GM23338 (cell line): ENCODE data around the gene ZNF644. TPM values are rescaled to one million over a fixed set of nuclear protein-coding genes. Genes with fewer than 3 reads are reported as not detected.

Experiments
- ATAC-seq: fragments of 200-7000 bp; cut with Tn5 transposase; 3 replicates; pipeline ENCODE4 v1.9.1; 2020
- DNase-seq: peaks from one replicate; pipeline ENCODE4 v3.0.0-alpha.2; 2015; ENCODE audit warnings: low spot score
- H2AFZ ChIP-seq: fragments of 200-600 bp; sonication (generic); 2 replicates; pipeline ENCODE4 v1.8.0; 2016; ENCODE audit warnings: antibody characterized with exemption, mild to moderate bottlenecking, moderate library complexity
- H3F3A ChIP-seq: fragments of 200-600 bp; sonication (generic); replicated peaks from 2 replicates; pipeline ENCODE4 v1.8.0; 2017; ENCODE audit warnings: antibody characterized with exemption, mixed run types, low read depth
- H3K27ac ChIP-seq: fragments of 200-600 bp; sonication (generic); 2 replicates; pipeline ENCODE4 v1.6.1; 2016; ENCODE audit warnings: low read depth
- H3K27me3 ChIP-seq: fragments of 200-600 bp; sonication (generic); 2 replicates; pipeline ENCODE4 v1.8.0; 2016; ENCODE audit warnings: mild to moderate bottlenecking, mixed run types, moderate library complexity; ENCODE audit not compliant: insufficient read depth
- H3K36me3 ChIP-seq: fragments of 200-600 bp; sonication (generic); 2 replicates; pipeline ENCODE4 v1.8.0; 2016; ENCODE audit warnings: mild to moderate bottlenecking; ENCODE audit not compliant: insufficient read depth
- H3K4me1 ChIP-seq: fragments of 200-600 bp; sonication (generic); 2 replicates; pipeline ENCODE4 v1.8.0; 2016; ENCODE audit warnings: mild to moderate bottlenecking, moderate library complexity; ENCODE audit not compliant: insufficient read depth
- H3K4me2 ChIP-seq: fragments of 200-600 bp; sonication (generic); 2 replicates; pipeline ENCODE4 v1.7.1; 2017; ENCODE audit warnings: mixed run types
- H3K4me3 ChIP-seq: fragments of 200-600 bp; sonication (generic); 2 replicates; pipeline ENCODE4 v1.6.1; 2016; ENCODE audit warnings: mixed run types
- H3K79me2 ChIP-seq: fragments of 200-600 bp; sonication (generic); replicated peaks from 2 replicates; pipeline ENCODE4 v1.8.0; 2017; ENCODE audit warnings: mild to moderate bottlenecking; ENCODE audit not compliant: insufficient read depth
- H3K9me2 ChIP-seq: fragments of 200-600 bp; sonication (generic); 2 replicates; pipeline ENCODE4 v1.8.0; 2017; ENCODE audit not compliant: insufficient read depth
- H4K20me1 ChIP-seq: fragments of 200-600 bp; sonication (generic); replicated peaks from 2 replicates; pipeline ENCODE4 v1.8.0; 2017; ENCODE audit warnings: mild to moderate bottlenecking; ENCODE audit not compliant: insufficient read depth
- H3K27ac Mint-ChIP-seq: 2 replicates; pipeline ENCODE4 v1.8.0; 2020; ENCODE audit warnings: inconsistent platforms, mild to moderate bottlenecking, moderate library complexity, mixed read lengths
- H3K27me3 Mint-ChIP-seq: 3 replicates; pipeline ENCODE4 v1.8.0; 2022; ENCODE audit warnings: low read depth, mild to moderate bottlenecking, moderate library complexity, mixed read lengths, inconsistent platforms; ENCODE audit not compliant: insufficient read depth, poor library complexity
- H3K36me3 Mint-ChIP-seq: 3 replicates; pipeline ENCODE4 v1.8.0; 2021; ENCODE audit warnings: low read depth, mild to moderate bottlenecking, inconsistent platforms, moderate library complexity, mixed read lengths
- H3K4me1 Mint-ChIP-seq: 3 replicates; pipeline ENCODE4 v1.8.0; 2020; ENCODE audit warnings: mild to moderate bottlenecking, inconsistent platforms, mixed read lengths
- H3K4me3 Mint-ChIP-seq: 3 replicates; pipeline ENCODE4 v1.8.0; 2021; ENCODE audit warnings: moderate library complexity, mild to moderate bottlenecking, inconsistent platforms, mixed read lengths
- H3K9me3 Mint-ChIP-seq: 3 replicates; pipeline ENCODE4 v1.8.0; 2020; ENCODE audit warnings: moderate library complexity, mild to moderate bottlenecking, inconsistent platforms, mixed read lengths
- CREB1 ChIP-seq: fragments of 250-450 bp; sonication (Bioruptor Pico); IDR thresholded peaks from 2 replicates; pipeline ENCODE4 v1.5.0; 2020; ENCODE audit warnings: low read depth, mild to moderate bottlenecking, moderate library complexity
- ETS1 ChIP-seq: IDR thresholded peaks from 2 replicates; pipeline ENCODE4 v1.6.1; 2016; ENCODE audit warnings: antibody characterized with exemption
- EZH2phosphoT487 ChIP-seq: fragments of 200-600 bp; sonication (generic); IDR thresholded peaks from one replicate; pipeline ENCODE4 v1.8.1; 2018; ENCODE audit warnings: antibody characterized with exemption; ENCODE audit not compliant: unreplicated experiment
- JUNB ChIP-seq: IDR thresholded peaks from one replicate; pipeline ENCODE4 v1.6.1; 2016; ENCODE audit warnings: antibody characterized with exemption; ENCODE audit not compliant: unreplicated experiment
- NANOG ChIP-seq: IDR thresholded peaks from 2 replicates; pipeline ENCODE4 v1.6.1; 2016; ENCODE audit warnings: antibody characterized with exemption, borderline replicate concordance
- POLR2AphosphoS5 ChIP-seq: IDR thresholded peaks from 2 replicates; pipeline ENCODE4 v1.6.1; 2016; ENCODE audit warnings: antibody characterized with exemption, low read depth
- REST ChIP-seq: IDR thresholded peaks from one replicate; pipeline ENCODE4 v1.6.1; 2018; ENCODE audit warnings: antibody characterized with exemption; ENCODE audit not compliant: unreplicated experiment
- STAT1 ChIP-seq: IDR thresholded peaks from one replicate; pipeline ENCODE4 v1.6.1; 2016; ENCODE audit warnings: antibody characterized with exemption; ENCODE audit not compliant: unreplicated experiment
- ZNF331 ChIP-seq: fragments of 250-450 bp; sonication (Bioruptor Pico); IDR thresholded peaks from 2 replicates; pipeline ENCODE4 v1.5.0; 2020; ENCODE audit warnings: low read depth, mild to moderate bottlenecking, moderate library complexity
- polyA plus RNA-seq: library from polyadenylated mRNA; unstranded; fragments of >200 nt; fragmentation: Nextera tagmentation; extraction: Ambion mirVana; gene quantifications from 2 replicates; pipeline ENCODE4 v1.2.1, GENCODE V29; 2016
- total RNA-seq: library from RNA; depleted of rRNA; stranded (reverse); fragments of >200 nt; shearing (Covaris generic); gene quantifications from 2 replicates; pipeline ENCODE4 v1.2.3, GENCODE V29; 2014
- TF ChIP-seq, protein P1 (sequence below): fragments of 250-450 bp; sonication (Bioruptor Pico); IDR thresholded peaks from 2 replicates; pipeline ENCODE4 v1.5.0; 2020; ENCODE audit warnings: mild to moderate bottlenecking, moderate library complexity

ZNF644 gene
- total and polyA plus RNA-seq, 2 experiments from 2014 or later = 101 to 103 TPM

DNA sequence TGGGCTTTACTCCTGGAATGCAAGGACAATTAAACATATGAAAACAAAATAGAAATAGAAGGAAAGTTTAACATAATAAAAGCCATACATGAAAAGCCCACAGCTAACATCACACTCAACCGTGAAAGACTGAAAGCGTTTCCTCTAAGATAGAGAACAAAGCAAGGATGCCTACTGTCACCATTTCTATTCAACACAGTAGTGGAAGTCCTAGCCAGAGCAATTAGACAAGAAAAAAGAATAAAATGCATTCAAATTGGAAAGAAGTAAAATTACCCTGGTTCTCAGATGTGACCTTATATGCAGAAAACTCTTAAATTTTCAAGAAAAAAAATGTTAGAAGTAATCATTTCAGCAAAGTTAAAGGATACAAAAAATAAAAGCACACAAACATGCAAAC, 34.0 kb downstream of the ZNF644 start:
- Mint-ChIP-seq H3K36me3 (peaks cover 62% of the 10 kb centered on the region), H3K9me3 (peaks cover 28% of the 10 kb centered on the region), H3K4me3 (no peak overlapping the region), H3K27ac (no peak overlapping the region), H3K27me3 (peaks cover 3% of the 10 kb centered on the region), H3K4me1 (peaks cover 24% of the 10 kb centered on the region)
- Histone ChIP-seq H4K20me1 (peaks cover 22% of the 10 kb centered on the region; the same call in 1 of the 2 replicates), H3K36me3 (peaks cover 21% of the 10 kb centered on the region; the same call in 1 of the 2 replicates), H2AFZ (no peak overlapping the region), H3K9me2 (no peaks in the 10 kb centered on the region), H3K27me3 (no peaks in the 10 kb centered on the region), H3K79me2 (peaks cover 100% of the 10 kb centered on the region), H3F3A (no peaks in the 10 kb centered on the region), H3K4me2 (no peak overlapping the region), H3K4me1 (peaks cover 16% of the 10 kb centered on the region), H3K4me3 (no peak overlapping the region), H3K27ac (no peak overlapping the region)
- no peak; the same call in 2 of the 3 replicates for ATAC-seq
- DNase-seq = peak; percentile 31
- TF ChIP-seq REST = no peak
- TF ChIP-seq NANOG = no peak
- TF ChIP-seq STAT1 = no peak
- TF ChIP-seq POLR2AphosphoS5 = no peak
- TF ChIP-seq ETS1 = no peak
- TF ChIP-seq CREB1 (CRISPR knock-in tag) = no peak
- TF ChIP-seq JUNB = no peak
- TF ChIP-seq ZNF331 (CRISPR knock-in tag) = no peak
- no peak for TF ChIP-seq EZH2phosphoT487
- TF ChIP-seq, protein P1, sequence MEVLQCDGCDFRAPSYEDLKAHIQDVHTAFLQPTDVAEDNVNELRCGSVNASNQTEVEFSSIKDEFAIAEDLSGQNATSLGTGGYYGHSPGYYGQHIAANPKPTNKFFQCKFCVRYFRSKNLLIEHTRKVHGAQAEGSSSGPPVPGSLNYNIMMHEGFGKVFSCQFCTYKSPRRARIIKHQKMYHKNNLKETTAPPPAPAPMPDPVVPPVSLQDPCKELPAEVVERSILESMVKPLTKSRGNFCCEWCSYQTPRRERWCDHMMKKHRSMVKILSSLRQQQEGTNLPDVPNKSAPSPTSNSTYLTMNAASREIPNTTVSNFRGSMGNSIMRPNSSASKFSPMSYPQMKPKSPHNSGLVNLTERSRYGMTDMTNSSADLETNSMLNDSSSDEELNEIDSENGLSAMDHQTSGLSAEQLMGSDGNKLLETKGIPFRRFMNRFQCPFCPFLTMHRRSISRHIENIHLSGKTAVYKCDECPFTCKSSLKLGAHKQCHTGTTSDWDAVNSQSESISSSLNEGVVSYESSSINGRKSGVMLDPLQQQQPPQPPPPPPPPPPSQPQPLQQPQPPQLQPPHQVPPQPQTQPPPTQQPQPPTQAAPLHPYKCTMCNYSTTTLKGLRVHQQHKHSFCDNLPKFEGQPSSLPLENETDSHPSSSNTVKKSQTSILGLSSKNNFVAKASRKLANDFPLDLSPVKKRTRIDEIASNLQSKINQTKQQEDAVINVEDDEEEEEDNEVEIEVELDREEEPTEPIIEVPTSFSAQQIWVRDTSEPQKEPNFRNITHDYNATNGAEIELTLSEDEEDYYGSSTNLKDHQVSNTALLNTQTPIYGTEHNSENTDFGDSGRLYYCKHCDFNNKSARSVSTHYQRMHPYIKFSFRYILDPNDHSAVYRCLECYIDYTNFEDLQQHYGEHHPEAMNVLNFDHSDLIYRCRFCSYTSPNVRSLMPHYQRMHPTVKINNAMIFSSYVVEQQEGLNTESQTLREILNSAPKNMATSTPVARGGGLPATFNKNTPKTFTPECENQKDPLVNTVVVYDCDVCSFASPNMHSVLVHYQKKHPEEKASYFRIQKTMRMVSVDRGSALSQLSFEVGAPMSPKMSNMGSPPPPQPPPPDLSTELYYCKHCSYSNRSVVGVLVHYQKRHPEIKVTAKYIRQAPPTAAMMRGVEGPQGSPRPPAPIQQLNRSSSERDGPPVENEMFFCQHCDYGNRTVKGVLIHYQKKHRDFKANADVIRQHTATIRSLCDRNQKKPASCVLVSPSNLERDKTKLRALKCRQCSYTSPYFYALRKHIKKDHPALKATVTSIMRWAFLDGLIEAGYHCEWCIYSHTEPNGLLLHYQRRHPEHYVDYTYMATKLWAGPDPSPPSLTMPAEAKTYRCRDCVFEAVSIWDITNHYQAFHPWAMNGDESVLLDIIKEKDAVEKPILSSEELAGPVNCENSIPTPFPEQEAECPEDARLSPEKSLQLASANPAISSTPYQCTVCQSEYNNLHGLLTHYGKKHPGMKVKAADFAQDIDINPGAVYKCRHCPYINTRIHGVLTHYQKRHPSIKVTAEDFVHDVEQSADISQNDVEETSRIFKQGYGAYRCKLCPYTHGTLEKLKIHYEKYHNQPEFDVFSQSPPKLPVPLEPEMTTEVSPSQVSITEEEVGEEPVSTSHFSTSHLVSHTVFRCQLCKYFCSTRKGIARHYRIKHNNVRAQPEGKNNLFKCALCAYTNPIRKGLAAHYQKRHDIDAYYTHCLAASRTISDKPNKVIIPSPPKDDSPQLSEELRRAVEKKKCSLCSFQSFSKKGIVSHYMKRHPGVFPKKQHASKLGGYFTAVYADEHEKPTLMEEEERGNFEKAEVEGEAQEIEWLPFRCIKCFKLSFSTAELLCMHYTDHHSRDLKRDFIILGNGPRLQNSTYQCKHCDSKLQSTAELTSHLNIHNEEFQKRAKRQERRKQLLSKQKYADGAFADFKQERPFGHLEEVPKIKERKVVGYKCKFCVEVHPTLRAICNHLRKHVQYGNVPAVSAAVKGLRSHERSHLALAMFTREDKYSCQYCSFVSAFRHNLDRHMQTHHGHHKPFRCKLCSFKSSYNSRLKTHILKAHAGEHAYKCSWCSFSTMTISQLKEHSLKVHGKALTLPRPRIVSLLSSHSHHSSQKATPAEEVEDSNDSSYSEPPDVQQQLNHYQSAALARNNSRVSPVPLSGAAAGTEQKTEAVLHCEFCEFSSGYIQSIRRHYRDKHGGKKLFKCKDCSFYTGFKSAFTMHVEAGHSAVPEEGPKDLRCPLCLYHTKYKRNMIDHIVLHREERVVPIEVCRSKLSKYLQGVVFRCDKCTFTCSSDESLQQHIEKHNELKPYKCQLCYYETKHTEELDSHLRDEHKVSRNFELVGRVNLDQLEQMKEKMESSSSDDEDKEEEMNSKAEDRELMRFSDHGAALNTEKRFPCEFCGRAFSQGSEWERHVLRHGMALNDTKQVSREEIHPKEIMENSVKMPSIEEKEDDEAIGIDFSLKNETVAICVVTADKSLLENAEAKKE = no peak
